IPS DF 4.7 (cell line): Measurements from ENCODE around the gene SNRPA1.

Experiments used
- DNase-seq: peaks from one replicate; pipeline ENCODE4 v3.0.0-alpha.2; 2013; ENCODE audit warnings: low spot score; ENCODE audit errors: extremely low read depth

Gene SNRPA1

GRCh38 chr15:101264911-101265641 lies 30.0 kb downstream of the SNRPA1 start:
- no peak for DNase-seq

GRCh38 chr15:101264011-101264410 lies 31.0 kb downstream of the SNRPA1 start:
- DNase-seq: no peak

- DNase-seq: no peak
Measured at GRCh38 chr15:101262551-101262950, 32.5 kb downstream of the SNRPA1 start.

- no peak for DNase-seq
Measured at GRCh38 chr15:101258238-101259144, 36.6 kb downstream of the SNRPA1 start.

GRCh38 chr15:101256757-101257156 lies 38.3 kb downstream of the SNRPA1 start:
- DNase-seq: no peak

GRCh38 chr15:101255615-101256241 lies 39.3 kb downstream of the SNRPA1 start:
- DNase-seq: no peak

GRCh38 chr15:101255051-101255395 lies 40.0 kb downstream of the SNRPA1 start:
- no peak for DNase-seq

GRCh38 chr15:101254157-101255050 lies 40.6 kb downstream of the SNRPA1 start:
- DNase-seq: no peak

- DNase-seq: no peak
Measured at GRCh38 chr15:101252836-101253235, 42.2 kb downstream of the SNRPA1 start.

GRCh38 chr15:101251830-101252820 lies 42.9 kb downstream of the SNRPA1 start, which contains the start of gene CHSY1:
CHSY1 (minus strand) TSS chr15:101252048; CDS start chr15:101251456, 592 bp downstream.
- DNase-seq: no peak

GRCh38 chr15:101250873-101251829 lies 43.9 kb downstream of the SNRPA1 start:
- DNase-seq: no peak

GRCh38 chr15:101250341-101250831 lies 44.7 kb downstream of the SNRPA1 start:
- no peak for DNase-seq

GRCh38 chr15:101248274-101248673 lies 46.8 kb downstream of the SNRPA1 start:
- no peak for DNase-seq

GRCh38 chr15:101246824-101247745 lies 48.0 kb downstream of the SNRPA1 start:
- DNase-seq: no peak

- DNase-seq: no peak
Measured at GRCh38 chr15:101246391-101246790, 48.7 kb downstream of the SNRPA1 start.

- no peak for DNase-seq
Measured at GRCh38 chr15:101244889-101245668, 50.0 kb downstream of the SNRPA1 start.
